Left ventricle myocardium inferior (tissue), 1 donor: ENCODE data around the gene ATP5ME. TPM values are rescaled to one million over a fixed set of nuclear protein-coding genes. Genes with fewer than 3 reads are reported as not detected.

Source experiments
- DNase-seq: peaks from one replicate; pipeline ENCODE4 v3.0.0-alpha.2; 2020
- H3K27ac ChIP-seq: fragments of 200-600 bp; replicated peaks from 2 replicates; pipeline ENCODE4 v1.8.0; 2021
- H3K27me3 ChIP-seq: fragments of 200-600 bp; 2 replicates; pipeline ENCODE4 v1.8.0; 2021; ENCODE audit warnings: low read depth
- H3K36me3 ChIP-seq: fragments of 200-600 bp; 2 replicates; pipeline ENCODE4 v1.8.0; 2021
- H3K4me1 ChIP-seq: fragments of 200-600 bp; 2 replicates; pipeline ENCODE4 v1.8.0; 2021
- H3K4me3 ChIP-seq: fragments of 200-600 bp; 2 replicates; pipeline ENCODE4 v1.8.0; 2021; ENCODE audit warnings: mild to moderate bottlenecking, moderate library complexity
- H3K9me3 ChIP-seq: fragments of 200-600 bp; replicated peaks from 2 replicates; pipeline ENCODE4 v1.8.0; 2021
- intact Hi-C: fragments of 100-400 bp; cut with micrococcal nuclease; formaldehyde crosslinking; loops from one replicate; pipeline ENCODE4 v1.11.0; 2022
- total RNA-seq: library from RNA; stranded (reverse); fragmentation: NEBNext Ultra II Directional; extraction: Animal tissue kit (Norgen Biotek cat#: 25700); gene quantifications from one replicate; pipeline ENCODE4 v1.2.1, GENCODE V29; 2021
- TF ChIP-seq, protein P1 (sequence below): fragments of 200-600 bp; IDR thresholded peaks from 2 replicates; pipeline ENCODE4 v1.8.0; 2021; ENCODE audit warnings: antibody characterized with exemption, mild to moderate bottlenecking, borderline replicate concordance
- donor health status: DM: no; HTN: yes; CAD: no; lungs with severe emphysema.

Gene ATP5ME
- total RNA-seq, 1 donor from 2014 or later: 914 TPM

DNA sequence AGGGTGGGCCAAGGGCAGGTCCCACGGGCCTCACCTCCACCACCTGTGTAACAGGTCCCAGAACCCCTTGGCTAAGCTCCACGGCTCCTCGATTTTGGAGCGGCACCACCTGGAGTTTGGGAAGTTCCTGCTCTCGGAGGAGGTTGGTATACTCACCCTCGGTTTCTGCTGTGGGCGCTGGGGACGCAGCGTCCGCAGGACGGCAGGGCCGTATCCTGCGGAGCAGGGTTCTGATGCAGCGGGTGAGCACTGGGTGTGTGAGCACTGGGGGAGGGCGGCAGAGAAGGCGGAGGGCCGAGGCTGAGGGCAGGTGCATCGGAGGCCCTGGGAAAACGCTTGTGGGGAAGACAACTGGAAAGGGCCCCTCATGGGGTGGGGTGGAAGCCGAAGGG, 11.0 kb downstream of the ATP5ME start:
- no peak for DNase-seq
- peaks cover 14% of the 10 kb centered on the region for H3K4me1 ChIP-seq
- H3K27me3 ChIP-seq: peaks cover 21% of the 10 kb centered on the region
- TF ChIP-seq, protein P1, sequence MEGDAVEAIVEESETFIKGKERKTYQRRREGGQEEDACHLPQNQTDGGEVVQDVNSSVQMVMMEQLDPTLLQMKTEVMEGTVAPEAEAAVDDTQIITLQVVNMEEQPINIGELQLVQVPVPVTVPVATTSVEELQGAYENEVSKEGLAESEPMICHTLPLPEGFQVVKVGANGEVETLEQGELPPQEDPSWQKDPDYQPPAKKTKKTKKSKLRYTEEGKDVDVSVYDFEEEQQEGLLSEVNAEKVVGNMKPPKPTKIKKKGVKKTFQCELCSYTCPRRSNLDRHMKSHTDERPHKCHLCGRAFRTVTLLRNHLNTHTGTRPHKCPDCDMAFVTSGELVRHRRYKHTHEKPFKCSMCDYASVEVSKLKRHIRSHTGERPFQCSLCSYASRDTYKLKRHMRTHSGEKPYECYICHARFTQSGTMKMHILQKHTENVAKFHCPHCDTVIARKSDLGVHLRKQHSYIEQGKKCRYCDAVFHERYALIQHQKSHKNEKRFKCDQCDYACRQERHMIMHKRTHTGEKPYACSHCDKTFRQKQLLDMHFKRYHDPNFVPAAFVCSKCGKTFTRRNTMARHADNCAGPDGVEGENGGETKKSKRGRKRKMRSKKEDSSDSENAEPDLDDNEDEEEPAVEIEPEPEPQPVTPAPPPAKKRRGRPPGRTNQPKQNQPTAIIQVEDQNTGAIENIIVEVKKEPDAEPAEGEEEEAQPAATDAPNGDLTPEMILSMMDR: no peak
- no peak overlapping the region for H3K27ac ChIP-seq
- H3K36me3 ChIP-seq: no peaks in the 10 kb centered on the region
- H3K9me3 ChIP-seq: no peaks in the 10 kb centered on the region
- peak overlapping the region; percentile 72 for H3K4me3 ChIP-seq
- intact Hi-C loops: no loop called here

DNA sequence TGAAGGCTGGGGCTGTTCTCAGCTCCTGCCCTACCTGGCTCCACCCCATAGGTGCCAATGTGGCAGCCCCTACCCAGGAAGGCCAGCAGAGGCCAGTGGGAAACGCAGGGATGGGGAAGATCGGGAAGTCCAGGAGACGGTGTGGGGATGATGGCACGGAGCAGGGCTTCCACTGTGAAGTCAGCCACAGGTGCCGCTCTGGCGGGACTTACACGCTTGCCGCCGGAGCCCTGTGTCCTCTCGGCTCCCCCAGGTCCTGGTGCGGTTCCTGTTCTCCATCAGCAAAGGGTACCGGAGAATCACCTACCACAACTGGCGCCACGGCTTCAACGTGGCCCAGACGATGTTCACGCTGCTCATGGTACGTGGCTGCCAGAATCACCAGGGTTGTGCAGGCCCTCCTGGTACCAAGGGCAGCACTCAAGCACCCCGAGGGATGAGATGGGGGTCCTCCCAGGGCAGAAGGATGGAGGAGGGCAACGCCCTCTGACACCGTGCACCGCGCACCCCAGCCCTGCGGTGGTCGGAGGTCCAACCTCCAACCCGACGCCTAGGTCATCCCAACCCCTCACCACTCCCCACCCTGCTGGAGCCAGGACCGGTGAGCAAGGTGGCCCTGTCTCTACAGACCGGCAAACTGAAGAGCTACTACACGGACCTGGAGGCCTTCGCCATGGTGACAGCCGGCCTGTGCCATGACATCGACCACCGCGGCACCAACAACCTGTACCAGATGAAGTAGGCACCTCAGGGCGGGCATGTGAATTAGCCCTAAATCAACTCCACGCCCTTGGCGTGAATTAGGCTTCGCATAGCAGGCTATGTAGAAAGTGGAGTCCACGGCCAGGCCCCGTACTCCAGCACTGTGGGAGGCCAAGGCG, 12.0 kb downstream of the ATP5ME start:
- Histone ChIP-seq H3K27me3 (peaks cover 21% of the 10 kb centered on the region), H3K9me3 (no peaks in the 10 kb centered on the region), H3K4me1 (peaks cover 14% of the 10 kb centered on the region), H3K27ac (no peak overlapping the region), H3K36me3 (no peaks in the 10 kb centered on the region), H3K4me3 (no peak overlapping the region)
- intact Hi-C loops: no loop called here
- TF ChIP-seq, protein P1: no peak
- no peak for DNase-seq

DNA sequence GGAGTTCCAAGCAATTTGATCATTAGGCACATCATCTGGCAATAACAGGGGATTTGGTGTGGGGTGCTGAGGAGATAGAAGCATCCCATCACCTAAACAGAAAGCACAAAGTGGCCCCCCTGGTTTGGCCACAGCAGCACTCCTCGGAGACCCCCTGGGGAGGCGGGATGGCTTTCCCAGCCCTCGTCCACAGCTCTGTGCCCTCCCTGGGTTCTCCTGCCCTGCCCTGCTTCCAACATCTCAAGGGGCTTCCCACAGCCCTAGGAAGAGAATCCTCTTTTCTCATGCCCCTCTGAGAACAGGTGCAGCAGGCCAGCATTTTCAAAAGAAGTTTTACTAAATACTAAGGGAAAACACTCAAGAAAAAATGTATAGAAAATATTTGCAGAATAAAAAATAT, 12.8 kb downstream of the ATP5ME start:
- H3K4me1 ChIP-seq: peaks cover 14% of the 10 kb centered on the region
- no peak for DNase-seq
- no peaks in the 10 kb centered on the region for H3K36me3 ChIP-seq
- no peak overlapping the region for H3K4me3 ChIP-seq
- H3K27me3 ChIP-seq: peaks cover 26% of the 10 kb centered on the region
- intact Hi-C loops: no loop called here
- TF ChIP-seq, protein P1: no peak
- H3K9me3 ChIP-seq: no peaks in the 10 kb centered on the region
- no peak overlapping the region for H3K27ac ChIP-seq

DNA sequence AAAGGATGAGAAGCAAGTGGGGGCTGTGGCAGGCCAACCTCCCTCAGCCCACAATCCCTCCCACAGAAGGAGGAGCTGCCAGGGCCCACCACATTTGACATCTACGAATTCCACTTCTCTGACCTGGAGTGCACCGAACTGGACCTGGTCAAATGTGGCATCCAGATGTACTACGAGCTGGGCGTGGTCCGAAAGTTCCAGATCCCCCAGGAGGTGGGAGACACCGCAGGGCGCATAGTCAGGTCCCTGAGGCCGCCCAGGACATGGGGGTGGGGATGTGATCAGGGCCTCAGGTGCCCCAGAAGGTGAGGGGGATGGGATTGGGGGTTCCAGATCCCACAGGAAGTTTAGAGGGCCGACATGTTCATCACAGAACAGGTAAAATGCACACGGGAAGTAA, 13.7 kb downstream of the ATP5ME start:
- no peak for DNase-seq
- no peak overlapping the region for H3K27ac ChIP-seq
- H3K27me3 ChIP-seq: peaks cover 34% of the 10 kb centered on the region
- intact Hi-C loops: no loop called here
- H3K4me3 ChIP-seq: no peak overlapping the region
- TF ChIP-seq, protein P1: no peak
- no peaks in the 10 kb centered on the region for H3K9me3 ChIP-seq
- H3K4me1 ChIP-seq: peaks cover 14% of the 10 kb centered on the region
- no peaks in the 10 kb centered on the region for H3K36me3 ChIP-seq

DNA sequence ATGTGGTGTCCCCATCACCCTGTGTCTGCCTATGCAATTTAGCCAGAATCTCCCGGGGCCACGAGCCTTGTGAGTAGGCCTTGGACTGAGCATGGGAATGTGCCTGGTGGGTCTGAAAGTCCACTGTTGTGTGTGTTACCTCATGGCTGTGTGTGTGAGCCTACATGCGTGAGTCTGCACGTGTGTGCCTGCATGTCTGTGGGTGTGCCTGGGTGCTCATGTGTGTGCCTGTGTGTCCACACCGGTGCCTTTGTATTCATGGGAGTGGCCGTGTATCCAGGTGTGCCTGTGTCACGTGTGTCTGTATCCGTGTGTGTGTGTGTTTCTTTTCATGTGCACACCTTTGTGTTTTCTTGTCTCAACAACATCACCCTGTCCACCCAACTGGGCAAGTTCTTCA, 14.2 kb downstream of the ATP5ME start:
- intact Hi-C loops: no loop called here

More for the DNA sequence above, 14.2 kb downstream of the ATP5ME start:
- H3K27ac ChIP-seq: no peak overlapping the region
- peaks cover 14% of the 10 kb centered on the region for H3K4me1 ChIP-seq
- H3K36me3 ChIP-seq: no peaks in the 10 kb centered on the region
- H3K27me3 ChIP-seq: peaks cover 37% of the 10 kb centered on the region
- TF ChIP-seq, protein P1: no peak
- no peak overlapping the region for H3K4me3 ChIP-seq
- H3K9me3 ChIP-seq: no peaks in the 10 kb centered on the region
- no peak for DNase-seq
